ENCODE data around the gene DLGAP4.

Gene DLGAP4

DNA sequence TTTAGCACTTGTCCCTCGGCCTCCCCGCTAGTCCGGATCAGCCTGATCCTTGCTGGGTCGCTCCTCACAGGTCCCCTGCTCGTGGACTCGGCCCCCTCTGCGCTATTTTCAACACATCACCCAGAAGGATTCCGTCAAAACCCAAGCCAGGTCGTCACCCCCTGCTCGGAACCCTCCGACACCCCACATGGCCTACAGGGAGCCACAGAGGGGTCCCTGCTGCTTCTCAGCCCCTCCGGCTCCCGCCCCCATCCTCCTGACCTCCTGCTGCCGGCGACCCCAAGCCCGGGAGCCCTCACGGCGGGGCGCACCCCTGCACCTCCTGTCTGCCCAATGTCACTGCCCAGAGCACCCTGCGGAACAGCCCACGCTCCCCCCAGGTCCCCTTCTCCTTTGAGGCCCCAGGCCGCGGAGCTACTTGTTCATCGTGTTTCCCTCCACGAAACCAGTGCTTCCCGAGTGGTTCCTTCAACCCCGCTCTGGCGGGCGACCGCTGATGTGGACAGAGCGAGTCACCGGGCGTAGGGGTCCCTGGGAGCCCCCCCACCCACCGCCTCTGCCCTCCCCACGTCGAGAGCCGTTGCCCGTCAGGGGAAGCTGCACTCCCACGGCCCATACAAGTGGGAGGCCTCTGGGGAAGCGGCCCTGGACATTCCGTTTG is 234.5 kb downstream of the DLGAP4 start:
- no peak overlapping the region for H3K27ac ChIP-seq
- H3K27me3 ChIP-seq: peaks cover 8% of the 10 kb centered on the region; the same call in 1 of the 2 replicates
- H3K36me3 ChIP-seq: no peaks in the 10 kb centered on the region
- 0 out of 2 replicates have a peak overlapping the region, but pooled peaks have one; percentile 3 for H3K4me2 ChIP-seq
- no peaks in the 10 kb centered on the region for H3K9me3 ChIP-seq
- peaks cover 11% of the 10 kb centered on the region for H3K4me1 ChIP-seq
- H3K4me3 ChIP-seq: no peak overlapping the region
- no peaks in the 10 kb centered on the region for H4K20me1 ChIP-seq
- TF ChIP-seq Cebpa-rat (IDR thresholded peaks at IDR 0.05): no peak
- no peak overlapping the region for H3K9ac ChIP-seq

DNA sequence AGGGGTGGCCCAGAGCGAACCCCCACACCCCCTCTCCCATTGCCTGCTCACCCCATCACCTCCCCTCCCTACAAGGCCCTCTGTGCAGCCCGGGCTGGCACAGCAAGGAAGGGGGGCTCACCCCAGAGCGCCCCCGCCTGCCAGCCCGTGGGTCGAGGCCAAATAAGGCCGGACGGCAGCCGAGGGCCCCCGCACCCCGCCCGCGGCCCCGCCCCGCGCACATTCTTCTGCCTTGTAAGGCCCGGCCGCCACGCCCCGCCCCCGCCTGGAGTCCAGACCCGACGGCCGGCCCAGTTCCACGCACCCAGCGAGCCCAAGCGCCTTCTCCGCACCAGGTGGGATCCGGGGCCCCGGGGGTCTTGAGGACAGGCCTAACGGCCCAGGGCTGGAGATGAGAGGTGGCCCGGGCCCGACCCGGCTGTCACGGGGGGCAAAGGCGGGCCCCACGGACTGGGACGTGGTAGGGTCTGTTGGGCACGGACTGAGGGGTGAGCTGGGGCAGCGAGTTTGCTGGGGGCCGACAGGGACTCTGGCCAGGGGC is 235.2 kb downstream of the DLGAP4 start, which contains the start of gene MYL9:
Gene MYL9 (plus strand): TSS at position 293 of the 541 bp plus-strand sequence. CDS start 3,366 bp downstream, outside the sequence.
- no peak for TF ChIP-seq Cebpa-rat (IDR thresholded peaks at IDR 0.05)
- Histone ChIP-seq H3K27me3 (peaks cover 8% of the 10 kb centered on the region; the same call in 1 of the 2 replicates), H3K4me2 (0 out of 2 replicates have a peak within 1 kb of the TSS, but pooled peaks have one; percentile 3), H3K9ac (no peak within 1 kb of the TSS), H3K27ac (no peak within 1 kb of the TSS), H3K9me3 (no peaks in the 10 kb centered on the region), H3K36me3 (no peaks in the 10 kb centered on the region), H3K4me3 (no peak within 1 kb of the TSS), H3K4me1 (peaks cover 16% of the 10 kb centered on the region), H4K20me1 (no peaks in the 10 kb centered on the region)

DNA sequence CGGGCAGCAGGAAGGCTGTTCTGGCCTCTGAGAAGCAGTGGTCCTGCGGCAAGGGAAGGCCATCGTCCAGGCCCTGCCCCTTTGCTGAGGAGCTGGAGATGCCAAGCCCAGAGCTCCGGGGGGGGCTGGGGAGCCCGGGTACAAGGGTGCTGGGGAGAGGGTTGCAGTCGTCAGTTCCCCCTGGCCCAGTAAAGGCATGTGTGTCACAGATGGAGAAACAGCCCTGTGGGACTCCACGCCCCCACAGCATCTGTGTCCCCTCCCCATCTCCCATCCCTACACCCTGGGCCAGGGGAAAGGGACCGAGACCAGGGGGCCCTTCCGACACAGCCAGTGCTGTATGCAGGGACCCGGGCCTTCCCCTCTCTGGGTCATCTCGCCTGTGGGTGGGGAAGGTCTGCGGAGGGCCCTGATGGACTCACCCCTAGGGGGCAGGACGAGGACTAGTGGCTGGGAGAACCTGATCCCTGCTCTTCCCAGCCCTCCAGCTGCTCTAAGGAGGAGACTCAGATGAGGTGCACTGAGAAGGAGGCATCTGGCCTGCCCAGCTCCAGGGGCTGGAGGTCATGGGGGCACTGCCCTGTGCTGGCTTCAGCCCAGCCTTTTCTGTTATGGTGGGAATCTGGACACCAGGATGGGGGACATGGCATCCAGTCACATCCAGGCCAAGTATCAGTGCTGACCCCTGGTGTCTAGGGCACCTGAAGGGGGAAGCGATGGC is 235.8 kb downstream of the DLGAP4 start:
- Histone ChIP-seq H3K4me1 (peaks cover 19% of the 10 kb centered on the region), H3K9ac (no peak overlapping the region), H3K4me3 (no peak overlapping the region), H3K36me3 (no peaks in the 10 kb centered on the region), H3K27ac (no peak overlapping the region), H3K4me2 (no peak overlapping the region), H4K20me1 (no peaks in the 10 kb centered on the region), H3K27me3 (peaks cover 8% of the 10 kb centered on the region; the same call in 1 of the 2 replicates), H3K9me3 (no peaks in the 10 kb centered on the region)
- no peak for TF ChIP-seq Cebpa-rat (IDR thresholded peaks at IDR 0.05)

DNA sequence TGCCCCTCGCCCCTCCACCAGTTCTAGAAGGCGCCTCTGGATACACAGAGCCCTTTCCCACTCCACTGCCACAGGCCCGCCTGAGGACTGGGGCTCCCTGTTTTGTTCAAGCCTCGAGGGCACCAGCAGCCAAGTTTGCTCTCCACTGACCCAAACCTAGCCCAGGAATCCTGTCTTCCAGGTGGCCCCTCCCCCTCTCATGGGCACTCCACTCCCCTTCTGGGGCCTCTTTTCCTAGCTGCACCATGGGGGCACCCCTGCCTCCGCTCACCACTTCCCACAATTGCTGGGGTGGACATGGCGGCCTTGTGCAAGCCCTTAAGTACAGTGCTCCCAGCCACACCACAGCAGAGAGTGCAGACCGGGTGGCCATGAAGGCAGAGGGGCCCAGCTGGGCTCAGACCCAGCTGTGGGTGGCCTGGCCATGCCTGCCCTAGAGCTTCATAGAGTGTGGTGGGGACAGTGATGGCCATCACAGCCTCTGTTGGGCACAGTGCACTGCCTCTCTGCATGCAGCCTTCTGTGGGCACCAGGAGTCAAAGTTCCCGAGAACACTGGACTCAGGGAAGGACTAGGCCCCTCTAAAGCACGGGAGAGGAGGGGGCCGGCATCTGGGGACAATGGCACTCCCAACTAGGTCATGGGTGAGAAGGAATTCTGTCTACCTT is 236.5 kb downstream of the DLGAP4 start:
- H3K4me3 ChIP-seq: no peak overlapping the region
- H3K27ac ChIP-seq: no peak overlapping the region
- peak overlapping the region; percentile 24 for H3K4me2 ChIP-seq
- TF ChIP-seq Cebpa-rat (IDR thresholded peaks at IDR 0.05): no peak
- no peaks in the 10 kb centered on the region for H3K36me3 ChIP-seq
- peaks cover 8% of the 10 kb centered on the region; the same call in 1 of the 2 replicates for H3K27me3 ChIP-seq
- no peaks in the 10 kb centered on the region for H4K20me1 ChIP-seq
- H3K9me3 ChIP-seq: no peaks in the 10 kb centered on the region
- H3K9ac ChIP-seq: no peak overlapping the region
- H3K4me1 ChIP-seq: peaks cover 19% of the 10 kb centered on the region

DNA sequence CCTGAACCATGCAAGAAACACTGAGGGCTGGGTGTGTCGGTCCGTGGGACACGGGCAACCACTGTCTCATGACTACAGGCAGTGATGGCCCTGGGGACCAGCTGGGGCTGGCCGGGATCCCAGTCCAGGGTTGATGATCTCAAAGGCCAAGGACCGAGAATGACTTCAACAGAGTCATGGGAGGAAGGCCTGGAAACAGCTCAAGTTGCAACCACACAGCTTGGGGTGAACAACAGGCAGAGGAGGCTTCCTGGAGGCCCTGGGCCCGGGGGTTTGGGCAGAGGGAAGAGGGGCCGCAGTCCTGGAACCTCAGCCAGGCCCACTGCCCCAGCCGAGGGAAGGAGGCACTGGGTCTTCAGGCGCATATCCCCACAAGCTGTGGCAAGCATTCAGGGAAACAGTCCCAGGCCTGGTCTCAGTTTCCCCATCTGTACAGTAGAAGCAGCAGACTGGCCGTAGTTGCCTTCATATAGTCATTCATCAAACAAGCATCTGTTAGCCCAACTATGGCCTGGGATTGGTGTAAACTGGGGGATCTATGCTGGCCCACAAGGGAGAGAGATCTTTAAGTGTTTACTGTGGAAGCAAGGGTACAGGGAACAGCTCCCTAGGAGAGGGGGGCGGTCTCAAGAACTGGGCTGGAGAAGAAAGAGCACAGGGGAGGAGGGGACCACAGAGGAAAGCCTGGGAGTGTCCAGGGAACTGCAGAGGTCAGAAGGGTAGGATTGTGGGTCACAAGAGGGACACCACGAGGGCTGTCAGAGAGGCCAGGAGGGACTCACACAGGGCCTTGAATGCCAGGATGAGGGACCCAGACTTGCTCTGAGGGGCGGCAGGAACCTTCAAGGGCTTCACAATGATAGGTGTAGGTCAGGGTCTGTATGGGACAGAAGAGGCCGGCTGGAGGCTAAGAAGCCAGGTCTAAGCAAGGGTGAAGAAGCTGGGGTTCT is 237.3 kb downstream of the DLGAP4 start:
- Histone ChIP-seq H3K27me3 (peaks cover 8% of the 10 kb centered on the region; the same call in 1 of the 2 replicates), H3K9me3 (no peaks in the 10 kb centered on the region), H3K4me1 (peaks cover 19% of the 10 kb centered on the region), H3K27ac (no peak overlapping the region), H3K4me2 (peak overlapping the region; percentile 24), H3K36me3 (no peaks in the 10 kb centered on the region), H3K9ac (no peak overlapping the region), H3K4me3 (no peak overlapping the region), H4K20me1 (no peaks in the 10 kb centered on the region)
- no peak for TF ChIP-seq Cebpa-rat (IDR thresholded peaks at IDR 0.05)

DNA sequence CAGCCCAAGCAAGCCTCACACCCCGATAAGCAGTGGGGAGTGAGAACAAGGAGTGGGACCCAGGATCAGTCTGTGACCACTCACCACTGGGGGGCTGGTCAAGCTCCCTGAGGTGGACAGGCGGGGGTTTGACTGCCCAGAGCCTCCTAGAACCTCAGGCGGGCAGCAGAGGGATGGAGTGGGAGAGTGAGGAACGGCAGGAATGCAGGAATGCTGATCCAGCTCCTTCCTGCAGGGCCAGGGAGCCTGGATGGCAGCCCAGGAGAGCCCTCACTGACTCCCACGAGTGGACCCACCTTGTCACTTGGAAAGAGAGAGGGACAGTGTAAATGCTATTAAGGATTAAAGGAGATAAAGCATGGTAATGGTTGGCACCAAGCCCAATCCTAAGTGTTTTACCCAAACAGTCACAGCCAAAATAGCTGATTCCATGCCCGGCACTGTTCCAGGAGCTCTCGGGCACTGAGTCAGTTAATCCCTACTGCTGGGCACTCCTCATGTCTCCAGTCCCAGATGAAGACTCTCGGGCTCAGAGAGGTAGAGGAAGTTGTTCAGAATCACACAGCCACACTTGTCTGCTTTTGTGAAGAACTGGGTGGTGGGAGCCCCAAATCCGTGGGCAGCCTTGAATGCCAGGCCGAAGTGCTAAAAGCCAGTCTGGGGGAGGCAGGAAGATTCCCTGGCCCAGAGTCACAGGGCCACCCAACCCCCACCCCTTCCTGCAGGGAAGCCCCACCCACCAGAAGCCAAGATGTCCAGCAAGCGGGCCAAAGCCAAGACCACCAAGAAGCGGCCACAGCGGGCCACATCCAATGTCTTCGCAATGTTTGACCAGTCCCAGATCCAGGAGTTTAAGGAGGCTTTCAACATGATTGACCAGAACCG is 238.2 kb downstream of the DLGAP4 start:
- TF ChIP-seq Cebpa-rat (IDR thresholded peaks at IDR 0.05): no peak
- H3K4me1 ChIP-seq: peaks cover 19% of the 10 kb centered on the region
- H3K27ac ChIP-seq: no peak overlapping the region
- H3K9ac ChIP-seq: no peak overlapping the region
- H3K9me3 ChIP-seq: no peaks in the 10 kb centered on the region
- no peak overlapping the region for H3K4me2 ChIP-seq
- H4K20me1 ChIP-seq: no peaks in the 10 kb centered on the region
- H3K27me3 ChIP-seq: peaks cover 8% of the 10 kb centered on the region; the same call in 1 of the 2 replicates
- no peak overlapping the region for H3K4me3 ChIP-seq
- H3K36me3 ChIP-seq: no peaks in the 10 kb centered on the region

DNA sequence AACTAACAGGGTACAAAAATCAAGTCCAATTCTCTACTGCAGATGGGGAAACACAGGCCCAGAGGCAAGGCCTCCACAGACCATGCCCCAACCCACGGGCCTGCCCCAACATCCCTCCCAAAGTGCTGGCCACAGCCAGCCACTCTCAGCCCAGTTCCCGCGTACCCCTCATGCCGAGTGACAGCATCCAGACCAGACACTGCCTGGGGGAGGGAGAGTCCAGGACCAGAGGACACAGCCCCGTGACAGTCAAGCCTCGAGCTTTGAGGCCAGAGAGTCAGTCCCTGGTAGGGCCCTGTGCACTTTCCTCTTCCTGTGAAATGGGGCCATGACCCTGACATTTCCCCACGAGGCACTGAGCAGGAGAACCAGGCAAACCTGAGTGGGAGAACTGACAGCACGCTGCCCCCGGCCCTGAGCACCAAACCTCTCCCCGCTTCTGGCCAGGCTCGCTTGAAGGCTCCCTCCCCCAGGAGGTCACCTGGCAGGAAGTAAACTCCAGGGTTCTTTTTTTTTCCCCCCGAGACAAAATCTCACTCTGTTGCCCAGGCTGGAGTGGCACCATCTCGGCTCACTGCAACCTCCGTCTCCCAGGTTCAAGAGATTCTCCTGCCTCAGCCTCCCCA is 240.1 kb downstream of the DLGAP4 start:
- Histone ChIP-seq H4K20me1 (no peaks in the 10 kb centered on the region), H3K4me1 (peaks cover 19% of the 10 kb centered on the region), H3K27me3 (0 out of 2 replicates have a peak, but pooled peaks cover 3% of the 10 kb centered on the region), H3K9ac (no peak overlapping the region), H3K9me3 (no peaks in the 10 kb centered on the region), H3K4me2 (0 out of 2 replicates have a peak overlapping the region, but pooled peaks have one; percentile 11), H3K4me3 (no peak overlapping the region), H3K27ac (no peak overlapping the region), H3K36me3 (no peaks in the 10 kb centered on the region)
- TF ChIP-seq Cebpa-rat (IDR thresholded peaks at IDR 0.05): no peak
